Caco-2 (cell line): ENCODE measurements around the gene OR8J3. TPM values are rescaled to one million over a fixed set of nuclear protein-coding genes. Genes with fewer than 3 reads are reported as not detected.

Source experiments
- BruUV-seq: library from RNA; stranded (reverse); fragments of 400-500 nt; replicated peaks from 2 replicates; lab custom pipeline; 2021; lab: Mats Ljungman, UMichigan
- CTCF ChIA-PET: fragments of 300-600 bp; sonication (Branson Sonifier 250); formaldehyde crosslinking; loops from one replicate; lab custom pipeline; 2022; ENCODE audit warnings: antibody characterized with exemption; lab: Charles Lee
- POLR2A ChIA-PET: fragments of 300-600 bp; sonication (Branson Sonifier 250); formaldehyde crosslinking; loops from one replicate; lab custom pipeline; 2022; ENCODE audit warnings: antibody characterized with exemption; lab: Charles Lee
- DNase-seq, 2 experiments: peaks; one replicate each; pipeline versions ENCODE4 v3.0.0 to v3.0.0-alpha.2; 2020 to 2022
- H3K27me3 ChIP-seq: replicated peaks from 2 replicates; pipeline ENCODE4 v1.6.0; 2011; ENCODE audit warnings: low read length; ENCODE audit not compliant: control insufficient read depth, insufficient read depth
- H3K36me3 ChIP-seq: 2 replicates; pipeline ENCODE4 v1.5.1; 2011; ENCODE audit warnings: low read length; ENCODE audit not compliant: control insufficient read depth, insufficient read depth
- H3K4me1 ChIP-seq: fragments of 250-450 bp; sonication (Bioruptor Pico); 2 replicates; pipeline ENCODE4 v1.5.1; 2020; ENCODE audit warnings: mild to moderate bottlenecking
- H3K4me3 ChIP-seq: 2 replicates; pipeline ENCODE4 v1.5.1; 2011; ENCODE audit warnings: low read depth, mild to moderate bottlenecking, control low read depth, low read length
- H3K9me3 ChIP-seq: fragments of 250-450 bp; sonication (Bioruptor Pico); 2 replicates; pipeline ENCODE4 v1.5.1; 2020; ENCODE audit warnings: mild to moderate bottlenecking, moderate library complexity
- H3K27ac Mint-ChIP-seq: one replicate; pipeline ENCODE4 v1.8.0; 2022; ENCODE audit warnings: mixed read lengths; ENCODE audit not compliant: unreplicated experiment
- H3K27me3 Mint-ChIP-seq: one replicate; pipeline ENCODE4 v1.8.0; 2022; ENCODE audit warnings: mixed read lengths; ENCODE audit not compliant: insufficient read depth, unreplicated experiment
- H3K36me3 Mint-ChIP-seq: one replicate; pipeline ENCODE4 v1.8.0; 2022; ENCODE audit warnings: mild to moderate bottlenecking, mixed read lengths; ENCODE audit not compliant: insufficient read depth, unreplicated experiment
- H3K4me1 Mint-ChIP-seq: one replicate; pipeline ENCODE4 v1.8.0; 2022; ENCODE audit warnings: low read depth, mixed read lengths; ENCODE audit not compliant: unreplicated experiment
- H3K4me3 Mint-ChIP-seq: one replicate; pipeline ENCODE4 v1.8.0; 2022; ENCODE audit warnings: mild to moderate bottlenecking, moderate library complexity, mixed read lengths; ENCODE audit not compliant: unreplicated experiment
- H3K9me3 Mint-ChIP-seq: one replicate; pipeline ENCODE4 v1.8.0; 2022; ENCODE audit warnings: mixed read lengths; ENCODE audit not compliant: unreplicated experiment
- intact Hi-C: fragments of 100-400 bp; cut with micrococcal nuclease; formaldehyde crosslinking; loops from one replicate; pipeline ENCODE4 v1.10.0; 2022; ENCODE audit not compliant: unreplicated experiment
- total RNA-seq: library from RNA; stranded (reverse); gene quantifications from 2 replicates; pipeline ENCODE4 v1.2.3, GENCODE V29; 2022
- TF ChIP-seq, protein P1 (sequence below), 2 experiments: fragments of 200-600 bp in 1 of 2; IDR thresholded peaks; 1 replicate in 1 of 2; 2 replicates in 1 of 2; pipeline versions ENCODE4 v1.5.1 to v1.8.0; 2011 to 2022; ENCODE audit warnings: antibody characterized with exemption in 1 of 2, control low read depth in 1 of 2, inconsistent platforms in 1 of 2, low read depth in 1 of 2, low read length in 1 of 2, mild to moderate bottlenecking in 1 of 2, moderate library complexity in 1 of 2; ENCODE audit not compliant: insufficient read depth in 1 of 2, severe bottlenecking in 1 of 2, unreplicated experiment in 1 of 2

Gene OR8J3
- total RNA-seq, 1 experiment from 2014 or later, result not detected

GRCh38 chr11:56176318-56176717, 36.3 kb upstream of the OR8J3 start, which contains the start of gene OR5J2:
Gene OR5J2, plus strand, starts transcription at chr11:56176618. Its CDS starts 0 bp downstream, at chr11:56176618.
- DNase-seq, result no peak
- peaks cover 12% of the 10 kb centered on the region for H3K9me3 Mint-ChIP-seq
- Histone ChIP-seq H3K27me3 (no peaks in the 10 kb centered on the region), H3K9me3 (peaks cover 4% of the 10 kb centered on the region; the same call in 1 of the 2 replicates), H3K36me3 (no peaks in the 10 kb centered on the region), H3K4me3 (no peak within 1 kb of the TSS), H3K4me1 (peaks cover 13% of the 10 kb centered on the region)
- no peaks in the 10 kb centered on the region for H3K27me3 Mint-ChIP-seq
- ChIA-PET POLR2A (no interaction called here), CTCF (no interaction called here)
- H3K4me3 Mint-ChIP-seq, result no peak within 1 kb of the TSS
- intact Hi-C loops, result no loop called here
- H3K36me3 Mint-ChIP-seq, result no peaks in the 10 kb centered on the region
- TF ChIP-seq, protein P1, sequence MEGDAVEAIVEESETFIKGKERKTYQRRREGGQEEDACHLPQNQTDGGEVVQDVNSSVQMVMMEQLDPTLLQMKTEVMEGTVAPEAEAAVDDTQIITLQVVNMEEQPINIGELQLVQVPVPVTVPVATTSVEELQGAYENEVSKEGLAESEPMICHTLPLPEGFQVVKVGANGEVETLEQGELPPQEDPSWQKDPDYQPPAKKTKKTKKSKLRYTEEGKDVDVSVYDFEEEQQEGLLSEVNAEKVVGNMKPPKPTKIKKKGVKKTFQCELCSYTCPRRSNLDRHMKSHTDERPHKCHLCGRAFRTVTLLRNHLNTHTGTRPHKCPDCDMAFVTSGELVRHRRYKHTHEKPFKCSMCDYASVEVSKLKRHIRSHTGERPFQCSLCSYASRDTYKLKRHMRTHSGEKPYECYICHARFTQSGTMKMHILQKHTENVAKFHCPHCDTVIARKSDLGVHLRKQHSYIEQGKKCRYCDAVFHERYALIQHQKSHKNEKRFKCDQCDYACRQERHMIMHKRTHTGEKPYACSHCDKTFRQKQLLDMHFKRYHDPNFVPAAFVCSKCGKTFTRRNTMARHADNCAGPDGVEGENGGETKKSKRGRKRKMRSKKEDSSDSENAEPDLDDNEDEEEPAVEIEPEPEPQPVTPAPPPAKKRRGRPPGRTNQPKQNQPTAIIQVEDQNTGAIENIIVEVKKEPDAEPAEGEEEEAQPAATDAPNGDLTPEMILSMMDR (IDR thresholded peaks at IDR 0.05; ENCODE audit: insufficient read depth in 1 of 2, low read depth in 1 of 2, low read length in 1 of 2, severe bottlenecking in 1 of 2, unreplicated experiment in 1 of 2), result no peak
- BruUV-seq, result no TSS peak
- no peak within 1 kb of the TSS for H3K27ac Mint-ChIP-seq
- no peaks in the 10 kb centered on the region for H3K4me1 Mint-ChIP-seq

GRCh38 chr11:56172256-56172830, 32.3 kb upstream of the OR8J3 start:
- H3K27me3 Mint-ChIP-seq, result no peaks in the 10 kb centered on the region
- intact Hi-C loops, result loop anchor here (1.0 kb wide), 1 partner anchor 21 kb away; no protein-coding TSS in a partner anchor
- Histone ChIP-seq H3K4me3 (no peak overlapping the region), H3K36me3 (no peaks in the 10 kb centered on the region), H3K27me3 (no peaks in the 10 kb centered on the region), H3K9me3 (no peaks in the 10 kb centered on the region; the same call in 1 of the 2 replicates), H3K4me1 (peaks cover 14% of the 10 kb centered on the region)
- H3K36me3 Mint-ChIP-seq, result no peaks in the 10 kb centered on the region
- no TSS peak for BruUV-seq
- peak; percentile 15 to 37 for DNase-seq
- ChIA-PET CTCF (no interaction called here), POLR2A (no interaction called here)
- H3K27ac Mint-ChIP-seq, result no peak overlapping the region
- H3K4me1 Mint-ChIP-seq, result no peaks in the 10 kb centered on the region
- TF ChIP-seq, protein P1 (IDR thresholded peaks at IDR 0.05; ENCODE audit: insufficient read depth in 1 of 2, low read depth in 1 of 2, low read length in 1 of 2, severe bottlenecking in 1 of 2, unreplicated experiment in 1 of 2), result no peak
- no peaks in the 10 kb centered on the region for H3K9me3 Mint-ChIP-seq
- H3K4me3 Mint-ChIP-seq, result no peak overlapping the region

DNA sequence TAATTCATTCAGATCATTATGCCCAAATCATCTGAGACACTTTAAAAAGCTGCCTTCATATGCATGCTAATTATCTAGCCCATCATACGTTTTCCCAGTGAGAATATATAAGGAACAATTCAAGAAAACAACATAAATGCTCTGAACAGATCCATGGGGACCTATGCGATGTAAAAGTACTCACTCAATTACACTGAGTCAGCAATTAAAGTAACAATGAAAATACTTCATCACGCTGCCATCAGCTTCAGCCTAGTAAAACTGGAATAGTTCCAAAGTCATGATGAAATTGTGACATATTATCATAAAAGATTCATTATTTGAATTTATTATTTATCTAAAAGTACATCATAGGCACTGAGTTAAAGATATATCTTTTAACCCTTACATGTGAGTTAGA, 23.8 kb upstream of the OR8J3 start:
- no peak overlapping the region for H3K27ac Mint-ChIP-seq
- intact Hi-C loops, result no loop called here
- no peaks in the 10 kb centered on the region for H3K36me3 Mint-ChIP-seq
- CTCF ChIA-PET, result no interaction called here
- Histone ChIP-seq H3K9me3 (no peaks in the 10 kb centered on the region), H3K4me1 (no peaks in the 10 kb centered on the region), H3K36me3 (no peaks in the 10 kb centered on the region), H3K27me3 (no peaks in the 10 kb centered on the region), H3K4me3 (no peak overlapping the region)
- no peak overlapping the region for H3K4me3 Mint-ChIP-seq
- no peaks in the 10 kb centered on the region for H3K9me3 Mint-ChIP-seq
- POLR2A ChIA-PET, result no interaction called here
- no peaks in the 10 kb centered on the region for H3K27me3 Mint-ChIP-seq
- BruUV-seq, result no TSS peak
- DNase-seq, result no peak
- H3K4me1 Mint-ChIP-seq, result no peaks in the 10 kb centered on the region
- TF ChIP-seq, protein P1 (IDR thresholded peaks at IDR 0.05; ENCODE audit: insufficient read depth in 1 of 2, low read depth in 1 of 2, low read length in 1 of 2, severe bottlenecking in 1 of 2, unreplicated experiment in 1 of 2), result no peak
